ENCODE measurements around the gene PRR35. TPM values are rescaled to one million over a fixed set of nuclear protein-coding genes. Genes with fewer than 3 reads are reported as not detected.

Gene PRR35
- total and polyA plus RNA-seq, 3 donors from 2014 or later: 1.7 to 7.2 (median 5.0) TPM

DNA sequence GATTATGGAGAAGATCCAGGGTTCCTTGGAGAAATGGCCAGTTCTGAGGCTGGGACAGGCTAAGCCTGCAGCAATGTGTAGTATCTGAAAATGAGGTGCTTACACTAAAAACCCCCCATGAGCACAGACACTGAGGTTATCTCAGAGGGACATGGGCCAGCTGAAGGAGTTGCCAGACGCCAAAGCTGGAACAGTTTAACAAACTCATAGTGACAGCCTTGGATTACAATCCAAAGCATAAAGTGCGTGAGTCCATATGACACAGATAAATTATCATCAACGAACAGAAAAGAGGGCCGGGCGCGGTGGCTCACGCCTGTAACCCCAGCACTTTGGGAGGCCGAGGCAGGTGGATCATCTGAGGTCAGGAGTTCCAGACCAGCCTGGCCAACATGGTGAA, 43.9 kb upstream of the PRR35 start:
- no peaks in the 10 kb centered on the region for H3K4me1 ChIP-seq
- H3K27me3 ChIP-seq: no peaks in the 10 kb centered on the region
- DNase-seq: no peak
- H3K9me3 ChIP-seq: no peaks in the 10 kb centered on the region
- H3K36me3 ChIP-seq (ENCODE audit: low read depth, missing control alignments): no peaks in the 10 kb centered on the region
- WGBS, 2 donors: 87 to 91% methylated on average over 8 of the region's 8 CpGs
- no peak for TF ChIP-seq POLR2A (IDR thresholded peaks at IDR 0.05)
- TF ChIP-seq, protein P1, sequence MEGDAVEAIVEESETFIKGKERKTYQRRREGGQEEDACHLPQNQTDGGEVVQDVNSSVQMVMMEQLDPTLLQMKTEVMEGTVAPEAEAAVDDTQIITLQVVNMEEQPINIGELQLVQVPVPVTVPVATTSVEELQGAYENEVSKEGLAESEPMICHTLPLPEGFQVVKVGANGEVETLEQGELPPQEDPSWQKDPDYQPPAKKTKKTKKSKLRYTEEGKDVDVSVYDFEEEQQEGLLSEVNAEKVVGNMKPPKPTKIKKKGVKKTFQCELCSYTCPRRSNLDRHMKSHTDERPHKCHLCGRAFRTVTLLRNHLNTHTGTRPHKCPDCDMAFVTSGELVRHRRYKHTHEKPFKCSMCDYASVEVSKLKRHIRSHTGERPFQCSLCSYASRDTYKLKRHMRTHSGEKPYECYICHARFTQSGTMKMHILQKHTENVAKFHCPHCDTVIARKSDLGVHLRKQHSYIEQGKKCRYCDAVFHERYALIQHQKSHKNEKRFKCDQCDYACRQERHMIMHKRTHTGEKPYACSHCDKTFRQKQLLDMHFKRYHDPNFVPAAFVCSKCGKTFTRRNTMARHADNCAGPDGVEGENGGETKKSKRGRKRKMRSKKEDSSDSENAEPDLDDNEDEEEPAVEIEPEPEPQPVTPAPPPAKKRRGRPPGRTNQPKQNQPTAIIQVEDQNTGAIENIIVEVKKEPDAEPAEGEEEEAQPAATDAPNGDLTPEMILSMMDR (IDR thresholded peaks at IDR 0.05): no peak
- intact Hi-C loops (cut with DNase I; ENCODE audit: low total_unique reads): no loop called here
- H3K27ac ChIP-seq: no peak overlapping the region
- no peak overlapping the region for H3K4me3 ChIP-seq

DNA sequence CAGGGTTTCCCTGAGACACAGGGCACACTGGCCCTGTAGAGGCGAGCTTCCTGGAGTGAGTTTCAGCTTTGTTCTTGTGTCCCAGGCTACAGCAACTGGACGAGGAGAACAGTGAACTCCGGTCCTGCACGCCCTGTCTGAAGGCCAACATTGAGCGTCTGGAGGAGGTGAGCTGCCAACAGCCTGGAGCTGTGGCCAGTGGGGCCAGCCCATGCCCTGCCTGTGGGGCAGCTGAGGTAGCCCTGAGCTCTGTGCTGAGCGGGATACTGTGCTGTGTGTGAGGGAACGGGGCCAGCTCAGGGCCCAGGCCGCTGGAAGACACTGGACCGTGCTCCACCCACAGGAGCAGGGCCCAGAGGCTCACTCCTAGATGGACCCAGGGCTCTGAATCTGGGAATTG, 41.3 kb upstream of the PRR35 start:
- Histone ChIP-seq H3K4me1 (no peaks in the 10 kb centered on the region), H3K27me3 (no peaks in the 10 kb centered on the region), H3K9me3 (no peaks in the 10 kb centered on the region), H3K27ac (no peak overlapping the region), H3K4me3 (no peak overlapping the region), H3K36me3 (ENCODE audit: low read depth, missing control alignments) (no peaks in the 10 kb centered on the region)
- intact Hi-C loops (cut with DNase I; ENCODE audit: low total_unique reads): no loop called here
- 74 to 77% methylated on average over 3 to 9 of the region's 9 CpGs for WGBS, 2 donors
- no peak for DNase-seq
- TF ChIP-seq POLR2A (IDR thresholded peaks at IDR 0.05): no peak
- TF ChIP-seq, protein P1 (IDR thresholded peaks at IDR 0.05): no peak

DNA sequence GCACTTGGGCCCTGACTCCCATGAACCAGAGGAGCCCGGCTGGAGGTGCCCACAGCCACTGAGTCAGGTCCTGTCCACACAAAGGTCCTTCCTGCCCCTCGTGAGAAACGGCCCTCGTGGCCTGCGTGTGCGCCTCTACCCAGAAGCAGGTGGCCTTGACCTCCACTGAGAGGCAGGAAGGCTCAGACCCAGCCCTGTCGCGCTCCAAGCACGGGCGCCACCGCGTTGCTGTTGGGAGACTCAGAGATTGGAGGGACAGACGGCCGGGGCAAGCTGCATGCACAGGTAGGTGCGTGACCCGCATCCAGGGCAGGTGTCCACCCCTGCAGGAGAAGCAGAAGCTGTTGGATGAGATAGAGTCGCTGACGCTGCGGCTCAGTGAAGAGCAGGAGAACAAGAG, 40.8 kb upstream of the PRR35 start:
- intact Hi-C loops (cut with DNase I; ENCODE audit: low total_unique reads): no loop called here
- 90 to 95% methylated on average over 4 to 19 of the region's 19 CpGs for WGBS, 2 donors
- TF ChIP-seq POLR2A (IDR thresholded peaks at IDR 0.05): no peak
- TF ChIP-seq, protein P1 (IDR thresholded peaks at IDR 0.05): no peak
- Histone ChIP-seq H3K27ac (no peak overlapping the region), H3K4me1 (no peaks in the 10 kb centered on the region), H3K36me3 (ENCODE audit: low read depth, missing control alignments) (no peaks in the 10 kb centered on the region), H3K9me3 (no peaks in the 10 kb centered on the region), H3K27me3 (no peaks in the 10 kb centered on the region), H3K4me3 (no peak overlapping the region)
- no peak for DNase-seq

DNA sequence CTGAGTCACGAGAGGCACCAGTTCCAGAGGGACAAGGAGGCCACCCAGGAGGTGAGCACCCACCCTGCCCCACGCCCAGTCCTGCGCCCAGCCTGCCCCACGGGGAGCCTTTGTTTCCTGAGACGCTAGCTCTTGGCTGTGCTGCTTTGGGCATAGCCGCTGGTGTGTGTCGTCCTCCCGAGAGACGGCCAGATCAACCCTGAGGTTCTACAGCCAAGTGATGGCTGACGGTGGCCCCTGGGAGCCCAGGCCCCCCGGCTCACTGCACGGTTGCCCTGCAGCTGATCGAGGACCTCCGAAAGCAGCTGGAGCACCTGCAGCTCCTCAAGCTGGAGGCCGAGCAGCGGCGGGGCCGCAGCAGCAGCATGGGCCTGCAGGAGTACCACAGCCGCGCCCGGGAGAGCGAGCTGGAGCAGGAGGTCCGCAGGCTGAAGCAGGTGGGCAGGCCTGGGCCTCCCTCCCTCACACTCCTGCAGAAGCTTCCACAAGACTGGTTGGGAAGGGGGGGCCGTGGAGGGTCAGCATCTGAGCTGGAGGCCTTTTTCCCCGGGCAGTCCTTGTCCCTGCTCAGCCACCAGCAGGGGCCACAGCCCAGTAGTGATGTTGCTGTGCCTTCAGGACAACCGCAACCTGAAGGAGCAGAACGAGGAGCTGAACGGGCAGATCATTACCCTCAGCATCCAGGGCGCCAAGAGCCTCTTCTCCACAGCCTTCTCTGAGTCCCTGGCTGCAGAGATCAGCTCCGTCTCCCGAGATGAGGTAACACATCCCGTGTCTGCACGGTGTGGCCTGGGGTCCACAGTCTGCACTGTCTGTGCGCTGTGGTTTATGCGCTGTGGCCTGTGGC, 40.1 kb upstream of the PRR35 start:
- no peaks in the 10 kb centered on the region for H3K9me3 ChIP-seq
- H3K36me3 ChIP-seq (ENCODE audit: low read depth, missing control alignments): no peaks in the 10 kb centered on the region
- H3K27me3 ChIP-seq: no peaks in the 10 kb centered on the region
- no peak for DNase-seq
- H3K4me3 ChIP-seq: no peak overlapping the region
- intact Hi-C loops (cut with DNase I; ENCODE audit: low total_unique reads): no loop called here
- H3K27ac ChIP-seq: no peak overlapping the region
- H3K4me1 ChIP-seq: no peaks in the 10 kb centered on the region
- WGBS, 2 donors: 92 to 94% methylated on average over 14 to 34 of the region's 35 CpGs
- TF ChIP-seq, protein P1 (IDR thresholded peaks at IDR 0.05): no peak
- no peak for TF ChIP-seq POLR2A (IDR thresholded peaks at IDR 0.05)

DNA sequence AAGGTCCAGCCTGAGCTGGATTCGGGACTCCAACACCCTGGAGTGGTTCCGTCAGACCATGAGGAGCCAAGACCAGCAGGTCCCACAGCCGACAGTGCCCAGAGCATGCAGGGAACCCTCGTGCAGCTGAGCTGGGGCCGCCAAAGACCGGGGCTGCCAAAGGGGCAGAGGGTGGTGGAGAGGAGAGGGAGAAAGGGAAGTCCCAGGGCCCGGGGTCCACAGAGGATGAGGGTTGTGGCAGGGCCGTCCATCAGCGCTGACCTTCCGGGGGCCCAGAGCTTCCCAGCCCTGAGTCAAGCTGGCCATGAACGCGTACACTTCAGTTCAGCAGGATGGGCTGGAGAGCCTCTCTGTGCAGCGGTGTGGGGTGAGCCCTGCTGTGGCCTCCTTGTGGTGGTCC, 39.3 kb upstream of the PRR35 start:
- H3K27me3 ChIP-seq: no peaks in the 10 kb centered on the region
- no peak for DNase-seq
- no peak overlapping the region for H3K4me3 ChIP-seq
- H3K27ac ChIP-seq: no peak overlapping the region
- H3K9me3 ChIP-seq: no peaks in the 10 kb centered on the region
- no peak for TF ChIP-seq POLR2A (IDR thresholded peaks at IDR 0.05)
- TF ChIP-seq, protein P1 (IDR thresholded peaks at IDR 0.05): no peak
- H3K4me1 ChIP-seq: peaks cover 7% of the 10 kb centered on the region
- H3K36me3 ChIP-seq (ENCODE audit: low read depth, missing control alignments): no peaks in the 10 kb centered on the region
- intact Hi-C loops (cut with DNase I; ENCODE audit: low total_unique reads): no loop called here
- 91 to 97% methylated on average over 8 to 11 of the region's 13 CpGs for WGBS, 2 donors
